Measurements from ENCODE around the gene PRKCD.
"Not testable (repeated sequence)": the region's sequence is repeated elsewhere in the genome, so short reads cannot be mapped to it uniquely, and the experiment has no call there.

Gene PRKCD

DNA sequence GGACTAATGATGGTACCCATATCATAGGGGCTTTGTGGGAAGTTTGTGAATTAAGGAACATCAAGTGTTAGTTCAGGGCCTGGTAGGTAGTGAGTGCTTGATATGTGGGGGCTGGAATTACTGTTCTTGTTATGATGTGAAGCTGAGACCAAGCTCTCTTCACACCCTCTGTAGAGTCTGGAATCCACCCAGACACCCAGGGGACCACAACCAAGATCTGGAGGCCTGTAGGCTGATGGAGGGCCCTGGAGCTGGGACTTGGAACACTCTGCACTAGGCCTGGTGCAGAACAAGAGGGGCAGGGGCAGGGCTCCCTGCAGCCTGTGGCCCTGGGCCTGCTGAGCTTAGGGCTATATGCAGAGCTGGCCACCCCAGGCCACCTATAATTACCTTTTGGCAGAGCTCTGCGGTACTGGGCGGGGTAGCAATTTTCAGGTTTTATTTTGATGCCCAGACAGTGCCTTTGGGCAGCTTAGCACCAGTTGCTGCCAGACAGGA lies 13.1 kb upstream of the PRKCD start:
- H3K4me3 ChIP-seq (ENCODE audit: low read length in 2 of 2) = no peak overlapping the region
- no peaks in the 10 kb centered on the region for H3K9me3 ChIP-seq (ENCODE audit: control insufficient read depth in 2 of 2, low read length in 2 of 2)
- H3K27ac ChIP-seq (ENCODE audit: low read depth in 2 of 2, low read length in 2 of 2) = peak overlapping the region; percentile 87 to 90
- no peaks in the 10 kb centered on the region for H3K27me3 ChIP-seq (ENCODE audit: control insufficient read depth in 2 of 2, insufficient read depth in 2 of 2, low read length in 2 of 2)
- peaks cover 67 to 80% of the 10 kb centered on the region in 2 donors for H3K4me1 ChIP-seq (ENCODE audit: control insufficient read depth in 2 of 2, insufficient read depth in 2 of 2, low read length in 2 of 2)
- H3K9ac ChIP-seq (ENCODE audit: low read depth in 1 of 2, low read length in 2 of 2) = peak overlapping the region in 1 of 2 donors; percentile 58
- no peaks in the 10 kb centered on the region for H3K36me3 ChIP-seq (ENCODE audit: control insufficient read depth in 2 of 2, insufficient read depth in 2 of 2, low read length in 2 of 2)

DNA sequence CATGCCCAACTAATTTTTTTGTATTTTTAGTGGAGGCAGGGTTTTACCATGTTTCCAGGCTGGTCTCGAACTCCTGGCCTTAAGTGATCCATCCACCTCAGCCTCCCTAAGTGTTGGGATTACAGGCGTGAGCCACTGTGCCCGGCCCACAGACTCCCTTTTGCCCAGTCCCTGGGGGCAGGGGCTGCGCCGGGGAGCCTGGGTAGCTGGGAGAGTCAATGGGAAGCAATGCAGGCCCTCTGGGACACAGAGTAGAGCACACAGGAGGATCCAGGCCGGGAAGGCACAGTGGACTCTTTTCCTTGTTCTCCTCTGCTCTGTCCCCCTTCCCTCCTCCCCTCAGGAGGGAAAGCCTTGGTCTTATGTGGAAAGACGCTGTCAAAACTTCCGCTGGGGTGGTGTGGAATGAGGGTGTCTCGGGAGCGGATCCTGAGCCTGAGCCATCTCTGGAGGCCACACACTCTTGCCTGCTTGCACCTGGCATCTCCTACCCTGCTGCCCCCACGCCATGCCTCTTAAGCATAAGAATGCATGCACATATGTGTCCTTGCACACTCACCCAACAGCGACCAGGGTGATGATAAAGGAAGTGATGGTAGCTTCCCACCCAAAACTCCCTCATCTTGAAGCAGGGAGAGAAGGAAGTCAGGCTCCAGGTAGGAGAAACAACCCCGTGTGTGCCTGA lies 11.9 kb upstream of the PRKCD start:
- Histone ChIP-seq H3K9ac (ENCODE audit: low read depth in 1 of 2, low read length in 2 of 2) (no peak overlapping the region), H3K4me3 (ENCODE audit: low read length in 2 of 2) (no peak overlapping the region), H3K9me3 (ENCODE audit: control insufficient read depth in 2 of 2, low read length in 2 of 2) (no peaks in the 10 kb centered on the region), H3K27ac (ENCODE audit: low read depth in 2 of 2, low read length in 2 of 2) (no peak overlapping the region), H3K27me3 (ENCODE audit: control insufficient read depth in 2 of 2, insufficient read depth in 2 of 2, low read length in 2 of 2) (no peaks in the 10 kb centered on the region), H3K36me3 (ENCODE audit: control insufficient read depth in 2 of 2, insufficient read depth in 2 of 2, low read length in 2 of 2) (no peaks in the 10 kb centered on the region), H3K4me1 (ENCODE audit: control insufficient read depth in 2 of 2, insufficient read depth in 2 of 2, low read length in 2 of 2) (peaks cover 70 to 90% of the 10 kb centered on the region in 2 donors)

DNA sequence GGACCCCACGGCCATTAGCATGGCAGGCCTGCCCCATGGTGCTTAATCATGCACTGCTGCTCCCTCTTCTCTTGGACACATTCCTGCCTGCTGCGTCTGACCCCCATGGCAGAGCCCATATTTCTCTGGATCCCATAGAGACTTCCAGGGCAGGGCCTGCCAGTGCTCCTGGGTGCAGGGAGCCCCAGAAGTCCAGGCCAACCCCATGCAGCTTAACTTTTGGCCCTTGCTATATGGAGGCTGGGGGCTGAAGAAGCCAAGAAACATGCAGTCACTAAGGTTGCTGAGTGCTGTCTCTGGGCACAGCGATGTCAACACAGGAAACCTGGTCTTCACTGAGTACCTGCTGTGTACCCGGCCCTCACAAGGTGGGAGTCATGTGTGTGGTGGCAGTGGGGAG lies 11.3 kb upstream of the PRKCD start:
- H3K9me3 ChIP-seq (ENCODE audit: control insufficient read depth in 2 of 2, low read length in 2 of 2) = no peaks in the 10 kb centered on the region
- peaks cover 72 to 91% of the 10 kb centered on the region in 2 donors for H3K4me1 ChIP-seq (ENCODE audit: control insufficient read depth in 2 of 2, insufficient read depth in 2 of 2, low read length in 2 of 2)
- no peaks in the 10 kb centered on the region for H3K27me3 ChIP-seq (ENCODE audit: control insufficient read depth in 2 of 2, insufficient read depth in 2 of 2, low read length in 2 of 2)
- H3K9ac ChIP-seq (ENCODE audit: low read depth in 1 of 2, low read length in 2 of 2) = peak overlapping the region in 1 of 2 donors; percentile 15
- peak overlapping the region; percentile 58 to 86 for H3K27ac ChIP-seq (ENCODE audit: low read depth in 2 of 2, low read length in 2 of 2)
- no peak overlapping the region for H3K4me3 ChIP-seq (ENCODE audit: low read length in 2 of 2)
- no peaks in the 10 kb centered on the region for H3K36me3 ChIP-seq (ENCODE audit: control insufficient read depth in 2 of 2, insufficient read depth in 2 of 2, low read length in 2 of 2)

DNA sequence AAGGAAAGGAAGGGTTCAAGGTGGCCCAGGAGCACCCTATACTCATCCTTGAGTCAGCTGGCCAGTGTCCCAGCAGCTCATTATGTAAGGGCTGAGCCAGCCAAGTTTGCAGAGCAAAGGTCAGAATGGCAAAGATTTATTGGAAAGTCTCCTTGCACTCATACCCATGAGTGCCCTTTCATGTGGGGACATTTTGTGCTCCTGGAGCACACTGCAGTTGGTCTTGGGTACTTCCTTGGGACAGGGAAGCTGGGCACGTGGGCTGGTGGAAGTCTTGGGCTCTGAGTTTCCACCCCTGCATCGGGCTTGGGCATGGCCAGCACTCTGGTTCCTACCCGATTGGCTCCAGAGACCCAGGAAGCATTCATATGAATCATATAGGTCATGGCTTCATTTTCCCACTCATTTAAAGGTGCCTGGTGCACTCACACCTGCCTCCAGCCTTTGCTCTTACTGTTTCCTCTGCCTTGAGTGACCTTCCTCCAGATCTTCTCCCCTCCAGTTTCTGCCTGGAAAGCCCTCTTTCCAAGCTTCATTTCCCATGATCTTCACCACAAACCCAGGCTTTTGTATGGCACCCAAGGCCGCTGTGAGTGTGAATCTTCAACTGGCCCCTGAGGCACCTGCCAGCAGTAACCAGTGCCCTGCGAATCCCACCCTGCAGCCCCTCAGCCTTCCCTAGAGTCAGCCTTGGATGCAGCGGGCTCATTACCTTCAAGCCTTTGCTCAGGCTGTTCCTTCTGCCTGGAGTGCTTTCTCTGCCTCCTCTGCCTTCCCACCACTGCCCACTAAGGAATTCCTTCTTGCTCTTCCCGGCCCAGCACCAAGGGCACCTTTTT lies 10.5 kb upstream of the PRKCD start:
- H3K4me3 ChIP-seq (ENCODE audit: low read length in 2 of 2) = peak overlapping the region in 1 of 2 donors; percentile 16
- H3K9me3 ChIP-seq (ENCODE audit: control insufficient read depth in 2 of 2, low read length in 2 of 2) = no peaks in the 10 kb centered on the region
- H3K9ac ChIP-seq (ENCODE audit: low read depth in 1 of 2, low read length in 2 of 2) = peak overlapping the region in 1 of 2 donors; percentile 67
- peak overlapping the region; percentile 79 to 86 for H3K27ac ChIP-seq (ENCODE audit: low read depth in 2 of 2, low read length in 2 of 2)
- no peaks in the 10 kb centered on the region for H3K36me3 ChIP-seq (ENCODE audit: control insufficient read depth in 2 of 2, insufficient read depth in 2 of 2, low read length in 2 of 2)
- no peaks in the 10 kb centered on the region for H3K27me3 ChIP-seq (ENCODE audit: control insufficient read depth in 2 of 2, insufficient read depth in 2 of 2, low read length in 2 of 2)
- H3K4me1 ChIP-seq (ENCODE audit: control insufficient read depth in 2 of 2, insufficient read depth in 2 of 2, low read length in 2 of 2) = peaks cover 75 to 92% of the 10 kb centered on the region in 2 donors

DNA sequence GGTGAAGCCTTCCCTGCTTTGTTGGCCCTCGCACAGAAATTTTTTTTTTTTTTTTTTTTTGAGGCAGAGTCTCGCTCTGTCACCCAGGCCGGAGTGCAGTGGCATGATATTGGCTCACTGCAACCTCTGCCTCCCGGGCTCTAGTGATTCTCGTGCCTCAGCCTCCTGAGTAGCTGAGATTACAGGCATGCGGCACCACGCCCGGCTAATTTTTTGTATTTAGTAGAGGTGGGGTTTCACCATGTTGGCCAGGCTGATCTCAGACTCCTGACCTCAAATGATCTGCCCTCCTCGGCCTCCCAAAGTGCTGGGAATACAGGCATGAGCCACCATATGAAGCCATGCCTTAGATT lies 9.9 kb upstream of the PRKCD start:
- Histone ChIP-seq H3K4me1 (ENCODE audit: control insufficient read depth in 2 of 2, insufficient read depth in 2 of 2, low read length in 2 of 2) (peaks cover 77 to 92% of the 10 kb centered on the region in 2 donors), H3K9ac (ENCODE audit: low read depth in 1 of 2, low read length in 2 of 2) (peak overlapping the region in 1 of 2 donors; percentile 67), H3K27ac (ENCODE audit: low read depth in 2 of 2, low read length in 2 of 2) (peak overlapping the region; percentile 79 to 86)
- H3K9me3 ChIP-seq (ENCODE audit: control insufficient read depth in 2 of 2, low read length in 2 of 2); H3K36me3 ChIP-seq (ENCODE audit: control insufficient read depth in 2 of 2, insufficient read depth in 2 of 2, low read length in 2 of 2); H3K27me3 ChIP-seq (ENCODE audit: control insufficient read depth in 2 of 2, insufficient read depth in 2 of 2, low read length in 2 of 2); H3K4me3 ChIP-seq (ENCODE audit: low read length in 2 of 2): not testable (repeated sequence)

DNA sequence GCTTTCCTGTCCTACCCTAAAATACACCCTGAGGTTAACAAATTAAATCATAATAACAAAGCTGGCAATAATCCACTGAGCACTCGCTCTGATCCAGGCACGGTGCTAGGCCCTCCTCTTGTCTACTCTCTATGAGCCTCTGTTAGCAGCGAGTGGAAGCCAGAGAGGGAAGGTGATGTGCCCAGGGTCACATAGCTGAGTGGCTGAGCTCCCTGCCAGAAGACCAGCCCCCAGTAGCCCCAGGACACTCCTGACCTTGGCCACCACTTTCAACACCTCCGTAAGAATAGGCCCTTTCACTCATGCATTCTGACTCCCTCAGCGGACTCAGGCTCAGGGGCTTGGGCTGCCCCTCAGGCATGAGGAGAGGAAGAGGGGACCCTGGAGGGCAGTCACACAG lies 9.5 kb upstream of the PRKCD start:
- H3K27me3 ChIP-seq (ENCODE audit: control insufficient read depth in 2 of 2, insufficient read depth in 2 of 2, low read length in 2 of 2) = no peaks in the 10 kb centered on the region
- peaks cover 76 to 91% of the 10 kb centered on the region in 2 donors for H3K4me1 ChIP-seq (ENCODE audit: control insufficient read depth in 2 of 2, insufficient read depth in 2 of 2, low read length in 2 of 2)
- H3K27ac ChIP-seq (ENCODE audit: low read depth in 2 of 2, low read length in 2 of 2) = peak overlapping the region in 1 of 2 donors; percentile 22

DNA sequence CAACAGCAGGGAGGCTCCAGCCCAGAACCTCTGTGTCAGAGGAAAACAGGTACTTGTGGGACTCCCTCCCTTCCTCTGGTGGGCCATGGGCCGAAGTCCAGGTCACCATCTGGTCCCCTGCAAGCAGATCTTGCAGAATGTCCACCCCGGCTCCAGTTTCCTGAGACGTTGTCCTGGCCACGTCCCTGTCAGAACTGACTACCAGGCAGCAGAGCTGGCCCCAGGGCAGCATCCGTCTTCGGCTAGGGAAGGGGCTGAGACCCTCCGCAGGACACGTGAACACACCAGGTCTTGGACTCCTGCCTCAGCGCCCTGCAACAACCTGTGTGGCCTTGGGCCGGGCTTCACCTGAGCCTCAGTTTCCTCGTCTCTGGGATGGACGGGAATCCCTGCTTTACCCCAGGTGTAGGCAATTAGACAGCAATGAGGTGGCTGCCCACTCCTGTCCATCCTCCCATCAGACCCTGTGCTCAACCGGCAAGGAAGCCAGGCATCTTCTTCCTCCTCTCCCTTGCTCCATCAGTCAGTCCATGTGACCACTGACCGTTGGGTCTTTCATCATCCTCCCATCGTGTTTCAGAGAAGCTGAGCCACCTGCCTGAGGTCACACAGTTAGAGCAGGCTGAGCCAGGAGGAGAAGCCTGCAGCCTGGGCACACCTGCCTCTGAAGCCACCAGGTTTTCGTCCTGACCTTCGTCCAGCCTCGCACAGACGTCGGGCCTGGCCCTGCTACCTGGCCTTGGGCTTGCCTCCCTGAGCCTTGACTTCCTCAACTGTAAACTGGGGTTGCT lies 8.9 kb upstream of the PRKCD start:
- peaks cover 77 to 91% of the 10 kb centered on the region in 2 donors for H3K4me1 ChIP-seq (ENCODE audit: control insufficient read depth in 2 of 2, insufficient read depth in 2 of 2, low read length in 2 of 2)
- no peaks in the 10 kb centered on the region for H3K27me3 ChIP-seq (ENCODE audit: control insufficient read depth in 2 of 2, insufficient read depth in 2 of 2, low read length in 2 of 2)
- H3K27ac ChIP-seq (ENCODE audit: low read depth in 2 of 2, low read length in 2 of 2) = peak overlapping the region; percentile 23 to 54
- H3K4me3 ChIP-seq (ENCODE audit: low read length in 2 of 2) = no peak overlapping the region
- no peaks in the 10 kb centered on the region for H3K9me3 ChIP-seq (ENCODE audit: control insufficient read depth in 2 of 2, low read length in 2 of 2)
- H3K36me3 ChIP-seq (ENCODE audit: control insufficient read depth in 2 of 2, insufficient read depth in 2 of 2, low read length in 2 of 2) = no peaks in the 10 kb centered on the region
- H3K9ac ChIP-seq (ENCODE audit: low read depth in 1 of 2, low read length in 2 of 2) = peak overlapping the region in 1 of 2 donors; percentile 31

More for the DNA sequence above, 9.5 kb upstream of the PRKCD start:
- H3K4me3 ChIP-seq (ENCODE audit: low read length in 2 of 2) = no peak overlapping the region
- no peaks in the 10 kb centered on the region for H3K36me3 ChIP-seq (ENCODE audit: control insufficient read depth in 2 of 2, insufficient read depth in 2 of 2, low read length in 2 of 2)
- H3K9me3 ChIP-seq (ENCODE audit: control insufficient read depth in 2 of 2, low read length in 2 of 2) = no peaks in the 10 kb centered on the region
- H3K9ac ChIP-seq (ENCODE audit: low read depth in 1 of 2, low read length in 2 of 2) = peak overlapping the region in 1 of 2 donors; percentile 31

DNA sequence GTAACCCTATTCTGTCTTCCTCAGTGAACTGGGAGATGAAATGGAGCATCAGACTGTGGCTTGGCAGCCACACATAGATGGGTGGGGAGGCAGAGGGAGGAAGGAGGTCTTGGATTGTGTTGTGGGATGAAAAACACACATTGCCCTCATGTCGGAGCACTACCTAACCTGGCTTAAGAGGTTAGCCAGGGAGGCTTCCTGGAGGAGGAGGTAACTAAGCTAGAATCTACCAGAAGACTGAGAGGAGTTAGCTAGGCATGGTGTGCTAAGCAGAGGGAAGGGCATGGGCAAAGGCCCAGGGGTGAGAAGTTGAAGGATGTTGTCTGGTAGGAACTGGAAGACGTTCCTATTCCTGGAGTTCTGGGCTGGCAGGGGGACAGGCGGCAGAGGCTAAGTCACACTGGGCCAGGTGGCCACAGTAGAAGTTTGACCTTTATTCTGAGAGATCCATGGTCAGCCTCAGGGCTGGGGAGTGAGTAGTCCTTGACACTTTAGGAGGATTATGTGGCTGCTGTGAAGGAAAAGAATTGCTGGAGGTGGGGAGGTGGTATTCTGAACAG lies 7.7 kb upstream of the PRKCD start:
- H3K4me1 ChIP-seq (ENCODE audit: control insufficient read depth in 2 of 2, insufficient read depth in 2 of 2, low read length in 2 of 2) = peaks cover 75 to 91% of the 10 kb centered on the region in 2 donors
- H3K4me3 ChIP-seq (ENCODE audit: low read length in 2 of 2) = no peak overlapping the region
- no peaks in the 10 kb centered on the region for H3K27me3 ChIP-seq (ENCODE audit: control insufficient read depth in 2 of 2, insufficient read depth in 2 of 2, low read length in 2 of 2)
- no peaks in the 10 kb centered on the region for H3K9me3 ChIP-seq (ENCODE audit: control insufficient read depth in 2 of 2, low read length in 2 of 2)
- H3K9ac ChIP-seq (ENCODE audit: low read depth in 1 of 2, low read length in 2 of 2) = peak overlapping the region in 1 of 2 donors; percentile 24
- no peaks in the 10 kb centered on the region for H3K36me3 ChIP-seq (ENCODE audit: control insufficient read depth in 2 of 2, insufficient read depth in 2 of 2, low read length in 2 of 2)
- peak overlapping the region in 1 of 2 donors; percentile 54 for H3K27ac ChIP-seq (ENCODE audit: low read depth in 2 of 2, low read length in 2 of 2)

DNA sequence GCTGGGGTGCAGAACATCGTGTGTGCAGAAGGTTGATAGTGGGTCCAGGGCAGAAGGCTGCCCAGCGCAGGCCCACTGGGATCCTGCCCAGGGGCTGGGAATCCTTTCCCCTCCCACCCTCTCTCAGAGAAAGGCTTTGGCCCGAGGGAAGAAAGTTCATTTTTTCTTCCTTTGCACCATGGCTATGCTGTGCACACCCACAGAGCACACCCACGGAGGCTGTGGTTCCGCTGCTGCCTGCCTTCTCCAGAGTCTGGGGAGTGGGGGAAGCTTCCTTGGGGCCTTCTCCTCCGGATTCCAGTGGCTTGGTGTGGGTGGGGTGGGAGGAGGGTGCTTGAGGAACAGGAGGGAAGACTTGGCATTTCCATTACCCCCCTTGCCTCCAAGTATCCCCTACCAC lies 7.0 kb upstream of the PRKCD start:
- Histone ChIP-seq H3K9ac (ENCODE audit: low read depth in 1 of 2, low read length in 2 of 2) (no peak overlapping the region), H3K27ac (ENCODE audit: low read depth in 2 of 2, low read length in 2 of 2) (no peak overlapping the region), H3K27me3 (ENCODE audit: control insufficient read depth in 2 of 2, insufficient read depth in 2 of 2, low read length in 2 of 2) (no peaks in the 10 kb centered on the region), H3K9me3 (ENCODE audit: control insufficient read depth in 2 of 2, low read length in 2 of 2) (no peaks in the 10 kb centered on the region), H3K4me3 (ENCODE audit: low read length in 2 of 2) (no peak overlapping the region), H3K4me1 (ENCODE audit: control insufficient read depth in 2 of 2, insufficient read depth in 2 of 2, low read length in 2 of 2) (peaks cover 79 to 96% of the 10 kb centered on the region in 2 donors), H3K36me3 (ENCODE audit: control insufficient read depth in 2 of 2, insufficient read depth in 2 of 2, low read length in 2 of 2) (no peaks in the 10 kb centered on the region)

All from mucosa of rectum (tissue), 2 donors.